G401.6 (cell line): ENCODE results near the gene IMPACT.

ENCODE experiments used
- FAIRE-seq: peaks from 2 replicates; lab custom pipeline; 2012; peaks lifted over from hg19 to GRCh38; lab: Jason Lieb, UNC

IMPACT gene

GRCh38 chr18:24426398-24427294 is at the start of gene IMPACT:
TSS of gene IMPACT (plus strand) at chr18:24426670. CDS start at chr18:24426757, 87 bp downstream.
- FAIRE-seq = no peak

GRCh38 chr18:24378598-24378997 is 47.9 kb upstream of the IMPACT start:
- FAIRE-seq = no peak

GRCh38 chr18:24380163-24380747 is 46.2 kb upstream of the IMPACT start:
- FAIRE-seq = no peak

- no peak for FAIRE-seq
Observed at GRCh38 chr18:24381126-24381525, 45.3 kb upstream of the IMPACT start.

GRCh38 chr18:24386681-24387080 is 39.8 kb upstream of the IMPACT start:
- no peak for FAIRE-seq

- FAIRE-seq = no peak
Observed at GRCh38 chr18:24388957-24389356, 37.5 kb upstream of the IMPACT start.

GRCh38 chr18:24395049-24395795 is 31.2 kb upstream of the IMPACT start:
- FAIRE-seq = peak; percentile 70

- peak; percentile 13 for FAIRE-seq
Observed at GRCh38 chr18:24396082-24396633, 30.3 kb upstream of the IMPACT start.

- FAIRE-seq = peak; percentile 77
Observed at GRCh38 chr18:24397131-24397693, 29.3 kb upstream of the IMPACT start.

GRCh38 chr18:24397694-24398368 is 28.6 kb upstream of the IMPACT start, which contains the start of gene OSBPL1A:
TSS of gene OSBPL1A (minus strand) at chr18:24397824. CDS start at chr18:24377533, 20,291 bp downstream.
- peak; percentile 91 for FAIRE-seq

- FAIRE-seq = peak; percentile 72
Observed at GRCh38 chr18:24398540-24398939, 27.9 kb upstream of the IMPACT start.

GRCh38 chr18:24400587-24400986 is 25.9 kb upstream of the IMPACT start:
- no peak for FAIRE-seq

GRCh38 chr18:24402209-24402785 is 24.2 kb upstream of the IMPACT start:
- no peak for FAIRE-seq

- no peak for FAIRE-seq
Observed at GRCh38 chr18:24403076-24403475, 23.4 kb upstream of the IMPACT start.

GRCh38 chr18:24404591-24404990 is 21.9 kb upstream of the IMPACT start:
- no peak for FAIRE-seq

- no peak for FAIRE-seq
Observed at GRCh38 chr18:24408496-24408895, 18.0 kb upstream of the IMPACT start.

- no peak for FAIRE-seq
Observed at GRCh38 chr18:24413148-24413547, 13.3 kb upstream of the IMPACT start.

GRCh38 chr18:24414349-24415003 is 12.0 kb upstream of the IMPACT start:
- FAIRE-seq = no peak

- no peak for FAIRE-seq
Observed at GRCh38 chr18:24417480-24417879, 9.0 kb upstream of the IMPACT start.

GRCh38 chr18:24420551-24420950 is 5.9 kb upstream of the IMPACT start:
- FAIRE-seq = no peak

GRCh38 chr18:24421831-24422230 is 4.6 kb upstream of the IMPACT start:
- FAIRE-seq = no peak
